ENCODE data around the gene BGLAP. TPM values are rescaled to one million over a fixed set of nuclear protein-coding genes. Genes with fewer than 3 reads are reported as not detected.

BGLAP gene
- total and polyA plus RNA-seq, 2 donors (not counting 3 experiments of a cell fraction or from before 2014, with no cell fraction given): 0.65 to 1.0 TPM

GRCh38 chr1:156241311-156241811 is 623 bp upstream of the BGLAP start:
- FAIRE-seq: no peak
- dilution Hi-C loops (cut with MboI; ENCODE audit: extremely low pct_ligation_motif_present, low sequenced_read_pairs): no loop called here
- TF ChIP-seq EZH2 (IDR thresholded peaks at IDR 0.05; ENCODE audit: borderline replicate concordance, low read depth, low read length, severe bottlenecking): no peak
- no peak for TF ChIP-seq FOS (IDR thresholded peaks at IDR 0.05; ENCODE audit: borderline replicate concordance, insufficient read depth, low read length)
- TF ChIP-seq GATA2 (IDR thresholded peaks at IDR 0.05; ENCODE audit: insufficient read depth, insufficient read length, low read depth, low read length): no peak
- no peak for TF ChIP-seq CTCF (IDR thresholded peaks at IDR 0.05; ENCODE audit: extremely low read depth in 1 of 2, insufficient read depth in 1 of 2, low read depth in 1 of 2, low read length in 2 of 2)
- TF ChIP-seq JUN (IDR thresholded peaks at IDR 0.05; ENCODE audit: borderline replicate concordance, insufficient read depth, insufficient read length, low read depth): no peak
- TF ChIP-seq POLR2AphosphoS5 (IDR thresholded peaks at IDR 0.05; ENCODE audit: insufficient read depth, low read depth, low read length): no peak
- no TSS peak for BruUV-seq (replicated peaks)
- Histone ChIP-seq H3K4me1 (ENCODE audit: control insufficient read depth, extremely low read depth, insufficient read depth, low read length) (peaks cover 6% of the 10 kb centered on the region), H3K9me1 (replicated peaks; ENCODE audit: control insufficient read depth, extremely low read depth, insufficient read depth, low read length) (no peaks in the 10 kb centered on the region), H3K9ac (replicated peaks; ENCODE audit: extremely low read depth, insufficient read depth, low read length) (no peak overlapping the region), H4K20me1 (replicated peaks; ENCODE audit: control insufficient read depth, extremely low read depth, insufficient read depth, low read length) (no peaks in the 10 kb centered on the region), H3K36me3 (ENCODE audit: control insufficient read depth in 2 of 2, extremely low read depth in 1 of 2, insufficient read depth in 2 of 2, low read length in 2 of 2) (peaks cover 0 to 14% of the 10 kb centered on the region in 2 experiments), H3K27ac (ENCODE audit: insufficient read depth, low read depth, low read length) (no peak overlapping the region), H2AFZ (ENCODE audit: low read depth, low read length) (no peak overlapping the region), H3K79me2 (ENCODE audit: control insufficient read depth, insufficient read depth, low read length) (no peaks in the 10 kb centered on the region), H3K9me3 (replicated peaks; ENCODE audit: control insufficient read depth, insufficient read depth, low read length) (no peaks in the 10 kb centered on the region), H3K4me3 (replicated peaks in 1 of 3; ENCODE audit: insufficient read depth in 1 of 3, low read depth in 1 of 3, low read length in 3 of 3) (no peak overlapping the region), H3K27me3 (ENCODE audit: control insufficient read depth in 2 of 2, insufficient read depth in 2 of 2, low read length in 2 of 2) (peaks cover 0 to 4% of the 10 kb centered on the region in 2 experiments), H3K4me2 (ENCODE audit: insufficient read depth, low read length) (no peak overlapping the region)
- intact Hi-C loops (cut with micrococcal nuclease): no loop called here
- ChIA-PET CTCF (interaction anchor here (1.5 kb wide), 1 partner anchor 16 kb away, joined by 7 read pairs; no protein-coding TSS in a partner anchor), POLR2A (no interaction called here)
- DNase-seq (ENCODE audit: low read depth, low spot score): no peak
